CD1c-positive myeloid dendritic cell (primary cell): ENCODE measurements around the gene BMP7.

ENCODE experiments used
- DNase-seq: peaks from one replicate; pipeline ENCODE4 v3.0.0-alpha.2; 2016; ENCODE audit errors: extremely low spot score

The BMP7 gene

DNA sequence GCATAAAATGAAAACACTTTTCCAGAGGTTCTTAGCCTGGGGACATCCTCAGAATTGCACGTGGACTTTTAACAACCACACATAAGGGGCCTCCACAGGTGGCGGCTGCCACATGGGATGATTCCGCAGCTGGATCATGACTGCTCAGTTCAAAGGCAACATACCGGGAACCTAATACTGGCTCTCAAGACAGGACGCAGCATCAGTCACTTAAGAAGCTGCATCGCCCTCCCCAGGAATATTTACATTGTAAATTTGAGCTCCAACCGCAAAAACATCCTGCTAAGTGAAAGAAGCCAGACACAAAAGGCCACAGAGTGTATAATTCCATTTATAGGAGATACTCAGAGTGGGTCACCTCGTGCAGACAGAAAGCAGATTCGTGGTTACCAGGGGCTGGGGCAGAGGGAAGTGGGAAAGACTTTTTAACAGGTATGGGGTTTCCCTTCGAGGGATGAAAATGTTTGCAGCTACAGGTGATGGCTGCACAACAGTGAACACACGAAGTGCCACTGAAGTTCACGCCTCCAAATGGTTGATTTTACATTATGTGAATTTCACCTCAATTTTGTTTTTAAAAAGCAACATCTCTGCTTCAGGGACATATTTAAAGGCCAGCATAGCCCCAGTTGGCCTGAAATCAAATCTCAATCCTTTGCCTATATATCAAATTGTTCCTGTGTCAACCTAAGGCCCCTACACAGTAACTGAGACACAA is 141.5 kb downstream of the BMP7 start:
- no peak for DNase-seq

DNA sequence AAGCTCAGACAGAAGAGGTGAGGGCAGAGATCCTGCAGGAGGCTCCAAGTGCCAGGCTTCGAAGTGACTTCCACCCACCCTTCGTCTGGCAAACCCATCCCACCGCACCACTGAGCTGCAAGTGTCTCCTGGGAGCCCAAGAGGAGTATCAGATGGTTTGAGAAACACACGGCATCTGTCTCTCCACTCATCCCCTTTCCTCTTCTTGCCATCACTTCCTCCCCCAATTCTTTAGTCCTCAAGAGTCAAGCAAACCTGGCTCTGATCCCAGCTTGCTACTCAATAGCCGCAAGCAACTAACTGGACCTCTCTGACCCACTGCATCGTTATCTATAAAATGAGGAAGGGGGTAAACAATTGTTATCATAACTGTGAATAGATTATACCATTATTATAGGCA is 142.1 kb downstream of the BMP7 start:
- DNase-seq, result no peak

DNA sequence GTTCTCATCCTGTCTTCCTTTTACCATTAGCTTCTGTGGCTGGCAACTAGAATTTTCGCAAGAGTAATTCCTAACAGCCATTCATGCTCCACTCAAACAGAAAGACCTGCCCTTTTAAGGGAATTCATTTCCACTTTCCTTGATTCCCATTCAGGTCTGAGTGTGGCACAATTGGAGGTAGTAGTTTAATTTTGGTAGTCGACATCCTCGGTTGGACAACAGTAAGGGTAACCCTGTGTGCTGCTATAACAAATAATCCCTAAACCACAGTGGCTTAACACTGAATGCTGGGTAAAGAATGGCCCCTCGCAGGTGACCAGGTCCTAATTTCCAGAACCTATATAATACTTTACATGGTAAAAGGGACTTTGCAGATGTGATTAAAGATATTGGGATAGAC is 142.9 kb downstream of the BMP7 start:
- no peak for DNase-seq

DNA sequence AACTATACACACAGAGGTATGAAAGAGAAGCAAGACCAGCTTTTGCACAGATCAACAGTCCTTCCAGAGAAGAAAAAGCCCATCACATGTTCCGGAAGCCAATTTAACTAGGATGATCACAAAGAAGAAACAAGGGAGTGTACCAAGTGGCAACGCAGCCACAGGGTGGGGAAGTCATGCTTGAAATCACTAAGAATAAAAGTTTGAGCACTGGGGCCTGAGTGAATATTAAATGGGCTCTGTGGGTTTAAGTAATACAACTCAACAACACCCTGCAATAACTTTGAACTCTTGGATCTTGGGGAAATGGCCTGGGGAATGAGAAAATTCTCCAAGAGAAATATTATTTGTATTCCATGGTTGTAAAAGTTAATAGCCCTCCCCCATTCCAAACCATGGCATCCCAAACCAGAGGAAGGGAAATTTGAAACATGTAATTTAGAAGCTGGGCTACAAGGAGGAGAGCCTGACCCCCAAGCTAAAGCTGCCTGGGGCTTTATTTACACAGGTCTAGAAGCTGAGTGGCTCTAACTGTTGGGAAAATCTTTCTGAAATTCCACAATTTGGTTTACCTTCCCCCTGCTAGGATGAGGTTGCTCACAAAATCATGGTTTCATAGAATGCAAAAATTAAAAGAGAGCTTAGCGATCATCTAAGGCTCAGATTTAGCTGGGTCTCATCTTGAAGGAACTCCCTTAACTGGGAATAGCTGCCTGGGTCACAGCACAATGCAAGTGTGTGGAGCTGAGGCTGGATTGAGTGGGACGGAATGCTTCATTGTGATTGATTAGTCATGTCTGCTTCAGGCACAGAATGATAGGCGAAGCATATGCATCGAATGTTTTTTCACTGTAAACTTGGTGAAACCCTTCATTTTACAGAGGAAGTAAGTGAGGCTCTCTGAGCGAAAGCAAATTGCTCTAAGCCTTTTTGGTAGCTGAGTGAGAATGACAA is 143.6 kb downstream of the BMP7 start:
- no peak for DNase-seq

DNA sequence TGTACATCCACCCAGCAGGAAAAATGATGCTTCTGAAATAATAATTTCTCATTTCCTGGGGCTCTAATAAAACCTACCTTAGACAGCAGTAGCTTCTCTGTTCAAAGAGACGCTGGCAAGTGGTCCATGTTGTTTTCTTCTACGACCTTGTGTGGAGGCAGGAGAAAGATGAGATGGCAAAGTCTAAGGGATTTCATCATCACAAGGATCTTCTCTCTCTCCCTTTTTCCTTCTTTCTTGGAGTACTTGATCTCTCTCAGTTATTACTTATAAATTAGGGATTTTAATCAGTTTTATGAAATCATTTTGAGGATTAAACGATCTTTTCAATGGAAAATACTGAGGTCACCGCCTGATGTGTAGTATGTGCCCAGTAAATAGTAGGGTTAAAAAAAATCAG is 147.5 kb downstream of the BMP7 start:
- no peak for DNase-seq
